Osteocyte (in vitro differentiated cells): ENCODE data around the gene MYO10. TPM values are rescaled to one million over a fixed set of nuclear protein-coding genes. Genes with fewer than 3 reads are reported as not detected.

Source experiments
- DNase-seq: peaks from one replicate; pipeline ENCODE4 v3.0.0; 2021; ENCODE audit warnings: mixed read lengths; ENCODE audit not compliant: unreplicated experiment; ENCODE audit errors: extremely low spot score
- H3K27ac Mint-ChIP-seq: one replicate; pipeline ENCODE4 v1.8.0; 2021; ENCODE audit warnings: mild to moderate bottlenecking, mixed read lengths; ENCODE audit not compliant: unreplicated experiment
- H3K27me3 Mint-ChIP-seq: one replicate; pipeline ENCODE4 v1.8.0; 2021; ENCODE audit warnings: mixed read lengths; ENCODE audit not compliant: unreplicated experiment
- H3K36me3 Mint-ChIP-seq: one replicate; pipeline ENCODE4 v1.8.0; 2021; ENCODE audit warnings: mixed read lengths; ENCODE audit not compliant: unreplicated experiment
- H3K4me1 Mint-ChIP-seq: one replicate; pipeline ENCODE4 v1.8.0; 2021; ENCODE audit warnings: mixed read lengths; ENCODE audit not compliant: unreplicated experiment
- H3K4me3 Mint-ChIP-seq: one replicate; pipeline ENCODE4 v1.8.0; 2021; ENCODE audit warnings: mild to moderate bottlenecking, moderate library complexity, mixed read lengths; ENCODE audit not compliant: unreplicated experiment
- H3K9me3 Mint-ChIP-seq: one replicate; pipeline ENCODE4 v1.8.0; 2021; ENCODE audit warnings: mixed read lengths; ENCODE audit not compliant: unreplicated experiment
- CTCF ChIP-seq: fragments of 200-600 bp; sonication (generic); IDR thresholded peaks from 2 replicates; pipeline ENCODE4 v1.5.0; 2021; ENCODE audit warnings: antibody characterized with exemption, mild to moderate bottlenecking, moderate library complexity
- total RNA-seq: library from RNA; stranded (reverse); gene quantifications from 2 replicates; pipeline ENCODE4 v1.2.1, GENCODE V29; 2021

Gene MYO10
- total RNA-seq, 1 donor from 2014 or later, result 87.8 TPM

GRCh38 chr5:16826379-16827125 lies 109.5 kb downstream of the MYO10 start:
- peaks cover 29% of the 10 kb centered on the region for H3K4me1 Mint-ChIP-seq
- no peaks in the 10 kb centered on the region for H3K9me3 Mint-ChIP-seq
- no peaks in the 10 kb centered on the region for H3K27me3 Mint-ChIP-seq
- H3K27ac Mint-ChIP-seq, result peak overlapping the region; percentile 21
- no peak for DNase-seq
- H3K4me3 Mint-ChIP-seq, result no peak overlapping the region
- no peak for TF ChIP-seq CTCF
- H3K36me3 Mint-ChIP-seq, result peaks cover 3% of the 10 kb centered on the region

- Mint-ChIP-seq H3K9me3 (no peaks in the 10 kb centered on the region), H3K27me3 (no peaks in the 10 kb centered on the region), H3K4me3 (no peak overlapping the region), H3K4me1 (peaks cover 27% of the 10 kb centered on the region), H3K36me3 (peaks cover 10% of the 10 kb centered on the region), H3K27ac (peak overlapping the region; percentile 96)
- DNase-seq, result no peak
- TF ChIP-seq CTCF, result no peak
These were observed 116.4 kb downstream of the MYO10 start for GRCh38 chr5:16819522-16820167.

- Mint-ChIP-seq H3K27me3 (no peaks in the 10 kb centered on the region), H3K9me3 (no peaks in the 10 kb centered on the region), H3K27ac (no peak overlapping the region), H3K4me1 (peaks cover 48% of the 10 kb centered on the region), H3K4me3 (no peak overlapping the region), H3K36me3 (peaks cover 10% of the 10 kb centered on the region)
- no peak for TF ChIP-seq CTCF
- DNase-seq, result no peak
These were observed 120.7 kb downstream of the MYO10 start for GRCh38 chr5:16815432-16815831.

GRCh38 chr5:16812911-16813310 lies 123.2 kb downstream of the MYO10 start:
- Mint-ChIP-seq H3K4me1 (peaks cover 55% of the 10 kb centered on the region), H3K27me3 (no peaks in the 10 kb centered on the region), H3K4me3 (no peak overlapping the region), H3K36me3 (peaks cover 6% of the 10 kb centered on the region), H3K9me3 (no peaks in the 10 kb centered on the region), H3K27ac (peak overlapping the region; percentile 46)
- TF ChIP-seq CTCF, result no peak
- DNase-seq, result no peak

GRCh38 chr5:16812448-16812847 lies 123.6 kb downstream of the MYO10 start:
- Mint-ChIP-seq H3K36me3 (peaks cover 6% of the 10 kb centered on the region), H3K4me3 (no peak overlapping the region), H3K9me3 (no peaks in the 10 kb centered on the region), H3K27me3 (no peaks in the 10 kb centered on the region), H3K27ac (peak overlapping the region; percentile 46), H3K4me1 (peaks cover 60% of the 10 kb centered on the region)
- DNase-seq, result no peak
- no peak for TF ChIP-seq CTCF
